ENCODE data around the gene ADAMTSL2. TPM values are rescaled to one million over a fixed set of nuclear protein-coding genes. Genes with fewer than 3 reads are reported as not detected.

ADAMTSL2 gene
- total and polyA plus RNA-seq, 2 of the 13 experiments (the other 11 are each of a cell fraction or from before 2014, with no cell fraction given): 1.9 to 3.8 TPM

GRCh38 chr9:133610845-133611244, 76.3 kb downstream of the ADAMTSL2 start:
- no peak overlapping the region for H3K4me2 ChIP-seq (ENCODE audit: low read depth, low read length)
- ChIA-PET POLR2A (no interaction called here), CTCF (ENCODE audit: low intra/inter-chr PET ratio, low total read pairs) (no interaction called here)
- DNase-seq (ENCODE audit: low spot score) (no peak), ATAC-seq (no peak), FAIRE-seq (no peak)
- 0 out of 2 replicates have a peak, but pooled peaks cover 3% of the 10 kb centered on the region for H4K20me1 ChIP-seq (ENCODE audit: insufficient read depth, low read length)
- H3K9me3 ChIP-seq (ENCODE audit: low read length): no peaks in the 10 kb centered on the region
- H3K79me2 ChIP-seq (ENCODE audit: insufficient read depth, low read length): no peaks in the 10 kb centered on the region
- intact Hi-C loops (cut with micrococcal nuclease; ENCODE audit: unreplicated experiment) (no loop called here), in situ Hi-C loops (cut with HindIII; ENCODE audit: extremely low pct_ligation_motif_present, low pct_unique_long_range_greater_than_20kb) (no loop called here)
- H3K27me3 ChIP-seq (ENCODE audit: control insufficient read depth in 1 of 2, insufficient read depth in 2 of 2, low read length in 2 of 2): peaks cover 10 to 78% of the 10 kb centered on the region in 2 experiments
- H3K4me1 ChIP-seq (ENCODE audit: insufficient read depth, low read length): no peaks in the 10 kb centered on the region
- no peak overlapping the region for H3K4me3 ChIP-seq (replicated peaks in 1 of 3; ENCODE audit: insufficient read depth in 1 of 3, low read depth in 2 of 3, low read length in 3 of 3)
- H2AFZ ChIP-seq (ENCODE audit: low read length): no peak overlapping the region
- WGBS (ENCODE audit: low lambda C conversion rate): 26% methylated on average over 5 of the region's 5 CpGs
- H3K36me3 ChIP-seq (replicated peaks in 1 of 2; ENCODE audit: control insufficient read depth in 1 of 2, insufficient read depth in 2 of 2, low read length in 2 of 2): no peaks in the 10 kb centered on the region
- no peak for TF ChIP-seq ZNF652 (CRISPR knock-in tag; IDR thresholded peaks at IDR 0.05; ENCODE audit: borderline replicate concordance, low read depth)
- TF ChIP-seq ZNF225 (CRISPR knock-in tag; IDR thresholded peaks at IDR 0.05): no peak
- TF ChIP-seq IKZF1 (IDR thresholded peaks at IDR 0.05): no peak
- TF ChIP-seq IRF2 (CRISPR knock-in tag; IDR thresholded peaks at IDR 0.05): no peak
- TF ChIP-seq SOX6 (IDR thresholded peaks at IDR 0.05): no peak
- TF ChIP-seq SOX6 (CRISPR knock-in tag; IDR thresholded peaks at IDR 0.05): no peak
- no peak overlapping the region for H3K27ac ChIP-seq (ENCODE audit: extremely low read length, insufficient read depth, low read length)
- no TSS peak for BruUV-seq (replicated peaks)
- H3K9ac ChIP-seq (ENCODE audit: insufficient read depth, low read depth, low read length): no peak overlapping the region

- Histone ChIP-seq H3K79me2 (ENCODE audit: insufficient read depth, low read length) (no peaks in the 10 kb centered on the region), H3K27me3 (ENCODE audit: control insufficient read depth in 1 of 2, insufficient read depth in 2 of 2, low read length in 2 of 2) (peaks cover 8 to 76% of the 10 kb centered on the region in 2 experiments), H3K27ac (ENCODE audit: extremely low read length, insufficient read depth, low read length) (no peak overlapping the region), H4K20me1 (ENCODE audit: insufficient read depth, low read length) (0 out of 2 replicates have a peak, but pooled peaks cover 3% of the 10 kb centered on the region), H3K4me2 (ENCODE audit: low read depth, low read length) (no peak overlapping the region), H2AFZ (ENCODE audit: low read length) (no peak overlapping the region), H3K4me3 (replicated peaks in 1 of 3; ENCODE audit: insufficient read depth in 1 of 3, low read depth in 2 of 3, low read length in 3 of 3) (no peak overlapping the region), H3K9me3 (ENCODE audit: low read length) (no peaks in the 10 kb centered on the region), H3K9ac (ENCODE audit: insufficient read depth, low read depth, low read length) (no peak overlapping the region), H3K36me3 (replicated peaks in 1 of 2; ENCODE audit: control insufficient read depth in 1 of 2, insufficient read depth in 2 of 2, low read length in 2 of 2) (no peaks in the 10 kb centered on the region), H3K4me1 (ENCODE audit: insufficient read depth, low read length) (no peaks in the 10 kb centered on the region)
- in situ Hi-C loops (cut with HindIII; ENCODE audit: extremely low pct_ligation_motif_present, low pct_unique_long_range_greater_than_20kb) (no loop called here), intact Hi-C loops (cut with micrococcal nuclease; ENCODE audit: unreplicated experiment) (no loop called here)
- BruUV-seq (replicated peaks): no TSS peak
- ChIA-PET POLR2A (no interaction called here), CTCF (ENCODE audit: low intra/inter-chr PET ratio, low total read pairs) (no interaction called here)
- TF ChIP-seq RFXAP (CRISPR knock-in tag; IDR thresholded peaks at IDR 0.05; ENCODE audit: borderline replicate concordance) (no peak), CEBPB (IDR thresholded peaks at IDR 0.05; ENCODE audit: borderline replicate concordance, low read depth, low read length) (no peak), ZFP62 (CRISPR knock-in tag; IDR thresholded peaks at IDR 0.05) (no peak), ZNF205 (CRISPR knock-in tag; IDR thresholded peaks at IDR 0.05) (no peak)
- no peak for ATAC-seq
- DNase-seq (ENCODE audit: low spot score): no peak
- 10% methylated on average over 8 of the region's 9 CpGs for WGBS (ENCODE audit: low lambda C conversion rate)
- FAIRE-seq: no peak
Observed at GRCh38 chr9:133612051-133612450, 77.5 kb downstream of the ADAMTSL2 start.
